ENCODE measurements around the gene NT5DC4. TPM values are rescaled to one million over a fixed set of nuclear protein-coding genes. Genes with fewer than 3 reads are reported as not detected.

Gene NT5DC4
- total and polyA plus RNA-seq, 2 of the 8 experiments (the other 6 are each of a cell fraction or from before 2014, with no cell fraction given) = not detected

DNA sequence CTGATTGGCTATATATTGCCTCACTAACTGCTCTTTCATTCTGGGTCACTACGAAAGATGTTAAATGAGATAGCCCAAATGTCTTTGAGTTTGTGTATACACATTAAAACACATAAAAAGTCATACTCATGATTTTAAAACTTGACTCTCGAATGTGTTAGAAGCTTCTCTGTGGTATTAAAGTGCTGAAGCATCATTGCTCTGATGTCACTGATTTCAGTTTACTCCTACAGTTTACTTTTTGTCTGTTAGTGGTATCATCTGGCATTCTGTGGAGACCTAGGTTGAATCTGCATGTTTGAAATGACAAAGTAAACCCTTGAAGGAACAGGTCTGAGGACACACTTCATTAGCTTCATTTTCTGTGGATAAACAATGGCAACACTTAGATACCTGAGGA is 10.7 kb downstream of the NT5DC4 start:
- Histone ChIP-seq H3K18ac (ENCODE audit: extremely low read depth, low read length) (no peak overlapping the region), H3K36me3 (ENCODE audit: control insufficient read depth in 2 of 4, insufficient read depth in 4 of 4, low read length in 3 of 4) (no peaks in the 10 kb centered on the region), H3K23ac (ENCODE audit: insufficient read length) (no peak overlapping the region), H4K91ac (replicated peaks; ENCODE audit: insufficient read length, low read length) (no peak overlapping the region), H3K79me2 (ENCODE audit: control insufficient read depth in 1 of 2, insufficient read depth in 2 of 2, low read length in 2 of 2) (no peaks in the 10 kb centered on the region), H3K9ac (replicated peaks in 1 of 4; ENCODE audit: extremely low read depth in 1 of 4, low read depth in 3 of 4, low read length in 3 of 4) (no peak overlapping the region), H3K4me3 (ENCODE audit: extremely low read depth in 1 of 4, insufficient read depth in 2 of 4, low read depth in 3 of 4, low read length in 4 of 4) (no peak overlapping the region), H3K56ac (replicated peaks; ENCODE audit: insufficient read length, low read depth, low read length) (no peak overlapping the region), H3K23me2 (ENCODE audit: low read depth, low read length) (no peaks in the 10 kb centered on the region), H3K4me1 (replicated peaks in 1 of 4; ENCODE audit: control insufficient read depth in 3 of 4, insufficient read depth in 4 of 4, low read length in 3 of 4) (no peaks in the 10 kb centered on the region), H3K4me2 (ENCODE audit: insufficient read depth in 1 of 2, low read depth in 2 of 2, low read length in 2 of 2) (no peak overlapping the region), H2AFZ (ENCODE audit: low read length) (no peak overlapping the region), H3K14ac (ENCODE audit: insufficient read length) (no peak overlapping the region), H4K20me1 (replicated peaks in 1 of 2; ENCODE audit: control insufficient read depth in 1 of 2, insufficient read depth in 2 of 2, low read length in 2 of 2) (no peaks in the 10 kb centered on the region), H3K79me1 (ENCODE audit: low read depth, low read length) (no peaks in the 10 kb centered on the region), H3K9me3 (ENCODE audit: insufficient read depth in 2 of 2, low read depth in 1 of 2, low read length in 1 of 2) (no peaks in the 10 kb centered on the region), H2AK5ac (ENCODE audit: low read depth, low read length) (no peak overlapping the region), H3K4ac (replicated peaks; ENCODE audit: insufficient read length, low read depth, low read length) (no peak overlapping the region), H2BK5ac (ENCODE audit: low read depth, low read length) (no peak overlapping the region), H3K27me3 (replicated peaks in 1 of 4; ENCODE audit: control insufficient read depth in 3 of 4, extremely low read depth in 1 of 4, insufficient read depth in 3 of 4, low read length in 3 of 4) (no peaks in the 10 kb centered on the region), H2BK12ac (ENCODE audit: low read depth, low read length) (no peak overlapping the region), H4K8ac (ENCODE audit: extremely low read depth, insufficient read depth, low read length) (no peak overlapping the region), H2BK15ac (ENCODE audit: low read length) (no peak overlapping the region), H2BK20ac (ENCODE audit: low read length) (no peak overlapping the region), H3K27ac (ENCODE audit: low read depth, low read length) (no peak overlapping the region), H2BK120ac (replicated peaks; ENCODE audit: low read depth, low read length) (no peak overlapping the region), H4K5ac (ENCODE audit: insufficient read length, low read depth, low read length) (no peak overlapping the region)
- 88% methylated on average over 2 of the region's 2 CpGs; no CpG with 5 or more reads in 1 of the 2 experiments for WGBS, 2 experiments (ENCODE audit: extremely low coverage in 1 of 2, insufficient coverage in 1 of 2, insufficient read length in 1 of 2, insufficient replicate concordance in 2 of 2, low coverage in 1 of 2, low lambda C conversion rate in 2 of 2, missing lambda C conversion rate in 1 of 2)
- ChIA-PET POLR2A (ENCODE audit: partially characterized antibody) (no interaction called here), CTCF (ENCODE audit: partially characterized antibody) (interaction anchor here (0.9 to 1.0 kb wide), 2 partner anchors 8 to 132 kb away, joined by 3 to 4 read pairs; no protein-coding TSS in a partner anchor)
- no peak for FAIRE-seq
- DNase-seq (ENCODE audit: low read depth in 1 of 2, low spot score in 2 of 2) = no peak
- TF ChIP-seq ASH2L (IDR thresholded peaks at IDR 0.05; ENCODE audit: low read length) = no peak
- no peak for TF ChIP-seq SP4 (IDR thresholded peaks at IDR 0.05; ENCODE audit: low read length)
- TF ChIP-seq, protein P1, sequence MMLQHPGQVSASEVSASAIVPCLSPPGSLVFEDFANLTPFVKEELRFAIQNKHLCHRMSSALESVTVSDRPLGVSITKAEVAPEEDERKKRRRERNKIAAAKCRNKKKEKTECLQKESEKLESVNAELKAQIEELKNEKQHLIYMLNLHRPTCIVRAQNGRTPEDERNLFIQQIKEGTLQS (IDR thresholded peaks at IDR 0.05; ENCODE audit: insufficient read depth, low read depth, low read length) = no peak
- no peak for TF ChIP-seq CBX8 (IDR thresholded peaks at IDR 0.05; ENCODE audit: borderline replicate concordance, low read depth, low read length)
- TF ChIP-seq TAF1 (IDR thresholded peaks at IDR 0.05; ENCODE audit: low read depth, low read length) = no peak
- TF ChIP-seq CTCF (IDR thresholded peaks at IDR 0.05; ENCODE audit: control extremely low read depth in 1 of 3, insufficient read depth in 1 of 3, low read depth in 1 of 3, low read length in 3 of 3) = no peak
- TF ChIP-seq KDM1A (IDR thresholded peaks at IDR 0.05; ENCODE audit: borderline replicate concordance, low read length) = no peak
- TF ChIP-seq HDAC2 (IDR thresholded peaks at IDR 0.05; ENCODE audit: borderline replicate concordance in 1 of 2, low read depth in 2 of 2, low read length in 2 of 2) = no peak
- no peak for TF ChIP-seq TAF7 (optimal IDR thresholded peaks at IDR 0.05; ENCODE audit: borderline replicate concordance, low read depth, low read length)
- no peak for TF ChIP-seq SP1 (IDR thresholded peaks at IDR 0.05; ENCODE audit: low read depth, low read length)
- TF ChIP-seq BACH1 (IDR thresholded peaks at IDR 0.05; ENCODE audit: low read length) = no peak

Data from H1 (cell line).